Testis (tissue), 2 donors: Measurements from ENCODE around the gene CNIH1.
"Not testable (repeated sequence)": the region's sequence is repeated elsewhere in the genome, so short reads cannot be mapped to it uniquely, and the experiment has no call there.

Experiments
- CTCF ChIP-seq, 3 experiments: fragments of 450-650 bp in 2 of 3; fragments of 200-600 bp in 1 of 3; sonication (generic) in 1 of 3; IDR thresholded peaks; one replicate each; pipeline ENCODE4 v1.5.1; 2016 to 2019; ENCODE audit warnings: antibody characterized with exemption in 3 of 3, mild to moderate bottlenecking in 2 of 3, moderate library complexity in 1 of 3
- POLR2A ChIP-seq: fragments of 450-650 bp; IDR thresholded peaks from one replicate; pipeline ENCODE4 v1.6.1; 2017; ENCODE audit warnings: antibody characterized with exemption, mild to moderate bottlenecking, moderate library complexity

DNA sequence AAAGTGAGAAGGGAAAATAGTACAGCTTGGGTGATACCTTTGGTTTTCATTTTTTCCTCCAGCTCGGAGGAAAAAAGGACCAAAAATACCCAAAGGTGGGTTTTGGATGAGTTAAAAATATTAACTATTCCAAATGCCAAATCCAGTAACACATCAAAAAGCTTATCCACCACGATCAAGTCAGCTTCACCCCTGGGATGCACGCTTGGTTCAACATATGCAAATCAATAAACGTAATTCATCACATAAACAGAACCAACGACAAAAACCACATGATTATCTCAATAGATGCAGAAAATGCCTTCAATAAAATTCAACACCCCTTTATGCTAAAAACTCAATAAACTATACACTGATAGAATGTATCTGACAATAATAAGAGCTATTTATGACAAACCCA, 62.3 kb downstream of the CNIH1 start:
- not testable (repeated sequence) for TF ChIP-seq CTCF (IDR thresholded peaks at IDR 0.05); POLR2A
